A673 (cell line): Measurements from ENCODE around the gene RBCK1.

Experiments
- CTCF ChIP-seq: fragments of 300-800, 200-600 bp; sonication (generic); conservative IDR thresholded peaks from 2 replicates; pipeline ENCODE4 v1.5.1; 2017; ENCODE audit warnings: low read depth, mild to moderate bottlenecking, antibody characterized with exemption, low read length, moderate library complexity, mixed read lengths
- EZH2 ChIP-seq: fragments of 200-600 bp; sonication (generic); IDR thresholded peaks from 2 replicates; pipeline ENCODE4 v1.6.1; 2017; ENCODE audit warnings: borderline replicate concordance, low read depth, mild to moderate bottlenecking, mixed read lengths, antibody characterized with exemption, low read length; ENCODE audit not compliant: poor library complexity, severe bottlenecking

GRCh38 chr20:436476-436875 is 28.4 kb downstream of the RBCK1 start:
- TF ChIP-seq CTCF (no peak), EZH2 (no peak)
